Spleen (tissue), 11 donors: Measurements from ENCODE around the gene KIF3A. TPM values are rescaled to one million over a fixed set of nuclear protein-coding genes. Genes with fewer than 3 reads are reported as not detected.
A peak's percentile ranks its signal among the peaks of the same experiment; 100 is the strongest.

ENCODE experiments used
- DNase-seq: peaks from one replicate; pipeline ENCODE4 v3.0.0-alpha.2; 2020
- H3K27ac ChIP-seq, 8 donors: fragments of 200-600 bp; sonication (generic) in 7 of 8; 1 replicate in 4 of 8; 2 replicates in 4 of 8; pipeline versions ENCODE4 v1.5.0 to v1.8.0; 2016 to 2021; ENCODE audit warnings: inconsistent platforms in 4 of 8, mild to moderate bottlenecking in 4 of 8, moderate library complexity in 1 of 8
- H3K27me3 ChIP-seq, 7 donors: fragments of 200-600 bp; sonication (generic) in 6 of 7; replicated peaks in 1 of 7; 1 replicate in 4 of 7; 2 replicates in 3 of 7; pipeline versions ENCODE4 v1.5.0 to v1.8.0; 2016 to 2021; ENCODE audit warnings: inconsistent platforms in 3 of 7, mild to moderate bottlenecking in 1 of 7
- H3K36me3 ChIP-seq, 6 donors: fragments of 200-600 bp; sonication (generic) in 5 of 6; 1 replicate in 4 of 6; 2 replicates in 2 of 6; pipeline versions ENCODE4 v1.5.0 to v1.8.0; 2016 to 2021; ENCODE audit warnings: inconsistent platforms in 2 of 6
- H3K4me1 ChIP-seq, 6 donors: fragments of 200-600 bp; sonication (generic) in 5 of 6; 1 replicate in 3 of 6; 2 replicates in 3 of 6; pipeline versions ENCODE4 v1.5.0 to v1.8.0; 2016 to 2021; ENCODE audit warnings: inconsistent platforms in 3 of 6
- H3K4me3 ChIP-seq, 8 donors: fragments of 200-600 bp; sonication (generic) in 7 of 8; 1 replicate in 4 of 8; 2 replicates in 4 of 8; pipeline versions ENCODE4 v1.5.0 to v1.8.0; 2016 to 2021; ENCODE audit warnings: inconsistent platforms in 4 of 8, mild to moderate bottlenecking in 4 of 8, moderate library complexity in 2 of 8
- H3K9me3 ChIP-seq, 8 donors: fragments of 200-600 bp; sonication (generic) in 7 of 8; 1 replicate in 4 of 8; 2 replicates in 4 of 8; pipeline versions ENCODE4 v1.5.0 to v1.8.0; 2016 to 2021; ENCODE audit warnings: inconsistent platforms in 4 of 8
- CTCF ChIP-seq, 11 experiments: fragments of 200-600 bp in 7 of 11; fragments of 450-650 bp in 4 of 11; sonication (generic) in 4 of 11; IDR thresholded peaks in 8 of 11; conservative IDR thresholded peaks in 3 of 11; 1 replicate in 7 of 11; 2 replicates in 4 of 11; pipeline versions ENCODE4 v1.4.0 to v1.8.0; 2016 to 2021; ENCODE audit warnings: antibody characterized with exemption in 11 of 11, inconsistent platforms in 4 of 11, mild to moderate bottlenecking in 1 of 11
- POLR2A ChIP-seq, 3 donors: fragments of 450-650 bp; IDR thresholded peaks; one replicate each; pipeline ENCODE4 v1.5.1; 2017; ENCODE audit warnings: antibody characterized with exemption in 3 of 3, mild to moderate bottlenecking in 1 of 3
- POLR2AphosphoS5 ChIP-seq, 3 donors: sonication (generic); formaldehyde crosslinking; IDR thresholded peaks; one replicate each; pipeline ENCODE4 v1.5.1; 2017; ENCODE audit warnings: antibody characterized with exemption in 3 of 3
- WGBS, 5 donors: extraction: QIAGEN DNeasy Blood & Tissue Kit in 3 of 5; methylation state at CpG; one replicate each; pipeline versions ENCODE4 v1.1.5 to v1.1.7; 2013 to 2018; 5-methylcytosine and 5-hydroxymethylcytosine counted together
- intact Hi-C: fragments of 100-400 bp; cut with DNase I; formaldehyde crosslinking; loops from one replicate; pipeline ENCODE4 v1.15.0; 2023; ENCODE audit warnings: low total_unique reads
- polyA plus RNA-seq, 3 donors: library from polyadenylated mRNA; stranded (reverse); fragments of 200-250 nt; gene quantifications; one replicate each; pipeline ENCODE4 v1.2.1, GENCODE V29; 2013
- total RNA-seq, 7 donors: library from RNA; depleted of rRNA in 3 of 7; stranded (reverse); fragments of >200 nt in 3 of 7; fragmentation: NEBNext Ultra II Directional in 4 of 7; extraction: Animal tissue kit (Norgen Biotek cat#: 25700) in 4 of 7; gene quantifications; one replicate each; pipeline versions ENCODE4 v1.1.0 to v1.2.1, GENCODE V29; 2016 to 2021
- donor health status: healthy with polysubstance abuse.
- donor health status: DM: no; HTN: no; CAD: no; lungs with moderate emphysema.
- donor health status: DM: no; HTN: no; CAD: no.
- donor health status: Bipolar disorder and iron deficiency.
- donor health status: healthy.
- donor health status: DM: no; HTN: no; CAD: no.
- donor health status: DM: yes; HTN: yes; CAD: no.

Gene KIF3A
- total and polyA plus RNA-seq, 10 donors: 1.3 to 10.7 (median 6.7) TPM

- Histone ChIP-seq H3K4me3 (no peak overlapping the region), H3K36me3 (peaks cover 0 to 19% (median 10%) of the 10 kb centered on the region in 6 donors), H3K27ac (no peak overlapping the region), H3K9me3 (no peaks in the 10 kb centered on the region), H3K27me3 (no peaks in the 10 kb centered on the region), H3K4me1 (peaks cover 0 to 41% (median 7%) of the 10 kb centered on the region in 6 donors)
- TF ChIP-seq POLR2A (IDR thresholded peaks at IDR 0.05): no peak
- TF ChIP-seq POLR2AphosphoS5 (IDR thresholded peaks at IDR 0.05): no peak
- TF ChIP-seq CTCF (IDR thresholded peaks at IDR 0.05 in 8 of 11, conservative IDR thresholded peaks at IDR 0.05 in 3 of 11): no peak
- peak; percentile 28 for DNase-seq
- WGBS, 5 donors: 93 to 99% (median 97%) methylated on average over 3 of the region's 3 CpGs
- intact Hi-C loops: no loop called here
These were observed 31.1 kb upstream of the KIF3A start for GRCh38 chr5:132768485-132768868.

GRCh38 chr5:132767150-132767549 lies 29.8 kb upstream of the KIF3A start:
- 67 to 80% (median 73%) methylated on average over 2 of the region's 2 CpGs for WGBS, 5 donors
- no peak overlapping the region for H3K4me3 ChIP-seq
- H3K27ac ChIP-seq: no peak overlapping the region
- no peaks in the 10 kb centered on the region for H3K9me3 ChIP-seq
- intact Hi-C loops: no loop called here
- H3K4me1 ChIP-seq: peaks cover 0 to 31% (median 6%) of the 10 kb centered on the region in 6 donors
- no peaks in the 10 kb centered on the region for H3K27me3 ChIP-seq
- TF ChIP-seq CTCF (IDR thresholded peaks at IDR 0.05 in 8 of 11, conservative IDR thresholded peaks at IDR 0.05 in 3 of 11) (no peak), POLR2AphosphoS5 (IDR thresholded peaks at IDR 0.05) (no peak), POLR2A (IDR thresholded peaks at IDR 0.05) (no peak)
- peaks cover 0 to 32% (median 12%) of the 10 kb centered on the region in 6 donors for H3K36me3 ChIP-seq
- no peak for DNase-seq

- no peak overlapping the region for H3K4me3 ChIP-seq
- H3K36me3 ChIP-seq: peaks cover 0 to 36% (median 12%) of the 10 kb centered on the region in 6 donors
- H3K27me3 ChIP-seq: no peaks in the 10 kb centered on the region
- no peak overlapping the region for H3K27ac ChIP-seq
- peaks cover 0 to 27% (median 4%) of the 10 kb centered on the region in 6 donors for H3K4me1 ChIP-seq
- H3K9me3 ChIP-seq: no peaks in the 10 kb centered on the region
- no peak for TF ChIP-seq CTCF (IDR thresholded peaks at IDR 0.05 in 8 of 11, conservative IDR thresholded peaks at IDR 0.05 in 3 of 11)
- no peak for TF ChIP-seq POLR2A (IDR thresholded peaks at IDR 0.05)
- TF ChIP-seq POLR2AphosphoS5 (IDR thresholded peaks at IDR 0.05): no peak
- 75 to 100% (median 94%) methylated on average over 1 of the region's 1 CpG for WGBS, 5 donors
- intact Hi-C loops: no loop called here
- no peak for DNase-seq
These were observed 29.4 kb upstream of the KIF3A start for GRCh38 chr5:132766806-132767055.

GRCh38 chr5:132766020-132766805 lies 28.9 kb upstream of the KIF3A start:
- no peak overlapping the region for H3K4me3 ChIP-seq
- H3K36me3 ChIP-seq: peaks cover 0 to 41% (median 12%) of the 10 kb centered on the region in 6 donors
- no peak overlapping the region for H3K27ac ChIP-seq
- peaks cover 0 to 22% (median 2%) of the 10 kb centered on the region in 6 donors for H3K4me1 ChIP-seq
- H3K27me3 ChIP-seq: no peaks in the 10 kb centered on the region
- TF ChIP-seq POLR2AphosphoS5 (IDR thresholded peaks at IDR 0.05): no peak
- no peak for TF ChIP-seq POLR2A (IDR thresholded peaks at IDR 0.05)
- no peak for TF ChIP-seq CTCF (IDR thresholded peaks at IDR 0.05 in 8 of 11, conservative IDR thresholded peaks at IDR 0.05 in 3 of 11)
- DNase-seq: no peak
- H3K9me3 ChIP-seq: no peaks in the 10 kb centered on the region
- intact Hi-C loops: no loop called here
- WGBS, 5 donors: 88 to 95% (median 91%) methylated on average over 12 to 14 of the region's 14 CpGs
